Nephron progenitor cell (in vitro differentiated cells): ENCODE measurements around the gene IRGM.

Experiments used
- DNase-seq: peaks from one replicate; pipeline ENCODE4 v3.0.0; 2021
- H3K27ac Mint-ChIP-seq: 2 replicates; pipeline ENCODE4 v1.8.0; 2021; ENCODE audit warnings: mild to moderate bottlenecking, moderate library complexity, mixed read lengths
- H3K27me3 Mint-ChIP-seq: 2 replicates; pipeline ENCODE4 v1.8.0; 2021; ENCODE audit warnings: mild to moderate bottlenecking, low read depth, mixed read lengths; ENCODE audit not compliant: poor library complexity
- H3K36me3 Mint-ChIP-seq: 2 replicates; pipeline ENCODE4 v1.8.0; 2021; ENCODE audit warnings: low read depth, mixed read lengths
- H3K4me1 Mint-ChIP-seq: 2 replicates; pipeline ENCODE4 v1.8.0; 2021; ENCODE audit warnings: mixed read lengths
- H3K4me3 Mint-ChIP-seq: 2 replicates; pipeline ENCODE4 v1.8.0; 2021; ENCODE audit warnings: mild to moderate bottlenecking, moderate library complexity, mixed read lengths
- H3K9me3 Mint-ChIP-seq: 2 replicates; pipeline ENCODE4 v1.8.0; 2021; ENCODE audit warnings: mild to moderate bottlenecking, moderate library complexity, mixed read lengths
- CTCF ChIP-seq: fragments of 200-600 bp; sonication (generic); IDR thresholded peaks from 2 replicates; pipeline ENCODE4 v1.5.0; 2021; ENCODE audit warnings: antibody characterized with exemption

The IRGM gene

GRCh38 chr5:150862070-150862469, 15.7 kb downstream of the IRGM start:
- no peak overlapping the region for H3K27ac Mint-ChIP-seq
- no peaks in the 10 kb centered on the region for H3K36me3 Mint-ChIP-seq
- no peak for DNase-seq
- H3K27me3 Mint-ChIP-seq: peaks cover 11% of the 10 kb centered on the region
- H3K4me3 Mint-ChIP-seq: no peak overlapping the region
- TF ChIP-seq CTCF: no peak
- no peaks in the 10 kb centered on the region for H3K4me1 Mint-ChIP-seq
- peaks cover 19% of the 10 kb centered on the region for H3K9me3 Mint-ChIP-seq

- no peaks in the 10 kb centered on the region for H3K27me3 Mint-ChIP-seq
- no peak for TF ChIP-seq CTCF
- no peak for DNase-seq
- no peaks in the 10 kb centered on the region for H3K36me3 Mint-ChIP-seq
- no peak overlapping the region for H3K27ac Mint-ChIP-seq
- peaks cover 46% of the 10 kb centered on the region for H3K9me3 Mint-ChIP-seq
- H3K4me3 Mint-ChIP-seq: no peak overlapping the region
- no peaks in the 10 kb centered on the region for H3K4me1 Mint-ChIP-seq
Observed at GRCh38 chr5:150879358-150879757, 33.0 kb downstream of the IRGM start.

GRCh38 chr5:150895431-150896428, 49.4 kb downstream of the IRGM start:
- H3K36me3 Mint-ChIP-seq: peaks cover 82% of the 10 kb centered on the region
- TF ChIP-seq CTCF: no peak
- no peak for DNase-seq
- H3K4me3 Mint-ChIP-seq: no peak overlapping the region
- peaks cover 3% of the 10 kb centered on the region for H3K27me3 Mint-ChIP-seq
- no peaks in the 10 kb centered on the region for H3K4me1 Mint-ChIP-seq
- no peak overlapping the region for H3K27ac Mint-ChIP-seq
- peaks cover 100% of the 10 kb centered on the region for H3K9me3 Mint-ChIP-seq
